K562 (cell line): ENCODE measurements around the gene CALM1. TPM values are rescaled to one million over a fixed set of nuclear protein-coding genes. Genes with fewer than 3 reads are reported as not detected.

ENCODE experiments used
- BCL6 ChIP-seq: fragments of 250-450 bp; sonication (Bioruptor Pico); IDR thresholded peaks from 2 replicates; pipeline ENCODE4 v1.4.0; 2020
- E2F1 ChIP-seq: sonication (generic); formaldehyde crosslinking; IDR thresholded peaks from 2 replicates; pipeline ENCODE4 v1.8.1; 2023; ENCODE audit warnings: mild to moderate bottlenecking, missing genetic modification reagents, moderate library complexity
- ELK1 ChIP-seq: sonication (generic); formaldehyde crosslinking; IDR thresholded peaks from 2 replicates; pipeline ENCODE4 v1.8.1; 2022; ENCODE audit warnings: missing genetic modification reagents
- FOXA3 ChIP-seq, 2 experiments: fragments of 450-650 bp in 1 of 2; sonication (generic) in 1 of 2; formaldehyde crosslinking; IDR thresholded peaks in 1 of 2; conservative IDR thresholded peaks in 1 of 2; 2 replicates each; pipeline versions ENCODE4 v1.4.0 to v1.8.0; 2020 to 2022; ENCODE audit warnings: mild to moderate bottlenecking in 2 of 2, missing genetic modification reagents in 1 of 2
- FOXK1 ChIP-seq: sonication (generic); formaldehyde crosslinking; IDR thresholded peaks from 2 replicates; pipeline ENCODE4 v1.8.0; 2022; ENCODE audit warnings: missing genetic modification reagents, mild to moderate bottlenecking, borderline replicate concordance
- GTF3C2 ChIP-seq: IDR thresholded peaks from 3 replicates; pipeline ENCODE4 v1.6.1; 2011; ENCODE audit warnings: borderline replicate concordance, mild to moderate bottlenecking, moderate library complexity; ENCODE audit not compliant: insufficient read length; ENCODE audit errors: extremely low read depth
- KAT2B ChIP-seq: IDR thresholded peaks from one replicate; pipeline ENCODE4 v1.6.1; 2012; ENCODE audit warnings: low read depth, mild to moderate bottlenecking, control low read depth, inconsistent platforms, low read length, moderate library complexity
- L3MBTL2 ChIP-seq: fragments of 450-650 bp; IDR thresholded peaks from 2 replicates; pipeline ENCODE4 v1.6.1; 2016; ENCODE audit warnings: mild to moderate bottlenecking, moderate library complexity
- NR3C1 ChIP-seq: sonication (generic); formaldehyde crosslinking; IDR thresholded peaks from 2 replicates; pipeline ENCODE4 v1.8.1; 2022; ENCODE audit warnings: missing genetic modification reagents
- POLR2H ChIP-seq: IDR thresholded peaks from 2 replicates; pipeline ENCODE4 v1.6.1; 2016; ENCODE audit warnings: missing genetic modification characterization, low read depth, mild to moderate bottlenecking, control low read depth, missing compliant biosample characterization, moderate library complexity
- PREB ChIP-seq: sonication (generic); formaldehyde crosslinking; IDR thresholded peaks from 2 replicates; pipeline ENCODE4 v1.8.1; 2023; ENCODE audit warnings: mild to moderate bottlenecking, missing genetic modification reagents
- SNIP1 ChIP-seq: fragments of 450-650 bp; IDR thresholded peaks from 2 replicates; pipeline ENCODE4 v1.7.1; 2017; ENCODE audit warnings: low read depth, mild to moderate bottlenecking
- SOX6 ChIP-seq: fragments of 450-650 bp; IDR thresholded peaks from 2 replicates; pipeline ENCODE4 v1.6.1; 2014; ENCODE audit warnings: mild to moderate bottlenecking
- TCF7L2 ChIP-seq: fragments of 150-350 bp; IDR thresholded peaks from 2 replicates; pipeline ENCODE4 v1.6.1; 2016; ENCODE audit warnings: low read depth, mild to moderate bottlenecking, low read length, moderate library complexity
- THAP7 ChIP-seq: fragments of 250-450 bp; sonication (Bioruptor Pico); IDR thresholded peaks from 2 replicates; pipeline ENCODE4 v1.5.0; 2021
- THRB ChIP-seq: fragments of 450-650 bp; formaldehyde crosslinking; conservative IDR thresholded peaks from 2 replicates; pipeline ENCODE4 v1.4.0; 2022; ENCODE audit warnings: mild to moderate bottlenecking, missing genetic modification characterization
- XRCC3 ChIP-seq: fragments of 450-650 bp; IDR thresholded peaks from 2 replicates; pipeline ENCODE4 v1.6.1; 2017; ENCODE audit warnings: mild to moderate bottlenecking, moderate library complexity
- ZBTB12 ChIP-seq: fragments of 250-450 bp; sonication (Bioruptor Pico); IDR thresholded peaks from 2 replicates; pipeline ENCODE4 v1.4.0; 2020
- ZNF57 ChIP-seq: fragments of 450-650 bp; formaldehyde crosslinking; IDR thresholded peaks from 2 replicates; pipeline ENCODE4 v1.4.0; 2020; ENCODE audit warnings: mild to moderate bottlenecking, moderate library complexity
- polyA plus RNA-seq, 8 experiments: library from polyadenylated mRNA; depleted of rRNA in 4 of 8; stranded (reverse) in 5 of 8; unstranded in 3 of 8; fragments of >200 nt; fragmentation: Nextera tagmentation in 2 of 8; fragmentation: Illumina TruSeq in 1 of 8; extraction: Ambion mirVana in 2 of 8; extraction: Trizol in 1 of 8; gene quantifications; 2 replicates each; pipeline versions ENCODE4 v1.2.1 to v1.2.3, GENCODE V29; 2011 to 2014; ENCODE audit warnings: inconsistent platforms in 1 of 8, missing spikeins in 1 of 8
- total RNA-seq, 7 experiments: library from RNA; depleted of rRNA in 6 of 7; stranded (reverse); fragments of >200 nt in 6 of 7; fragmentation: Illumina TruSeq in 2 of 7; extraction: Trizol in 2 of 7; gene quantifications; 2 replicates each; pipeline versions ENCODE4 v1.2.1 to v1.2.3, GENCODE V29; 2011 to 2021; ENCODE audit warnings: low replicate concordance in 1 of 7

CALM1 gene
- total and polyA plus RNA-seq, 9 of the 15 experiments (the other 6 are each of a cell fraction or from before 2014, with no cell fraction given): 48.0 to 269 (median 158) TPM

- TF ChIP-seq ZBTB12 (peak; percentile 85), ELK1 (CRISPR knock-in tag) (no peak), BCL6 (no peak), PREB (CRISPR knock-in tag) (no peak), FOXA3 (CRISPR knock-in tag; conservative IDR thresholded peaks at IDR 0.05 in 1 of 2, IDR thresholded peaks at IDR 0.05 in 1 of 2) (no peak), KAT2B (no peak), THAP7 (CRISPR knock-in tag) (no peak), POLR2H (tag) (peak; percentile 90), E2F1 (peak; percentile 85), SOX6 (peak; percentile 52), SNIP1 (no peak), FOXK1 (peak; percentile 51; the same call in 1 of the 2 replicates), L3MBTL2 (peak; percentile 93), NR3C1 (no peak), ZNF57 (no peak), THRB (CRISPR knock-in tag) (no peak), TCF7L2 (no peak), XRCC3 (no peak), GTF3C2 (no peak)
Observed at GRCh38 chr14:90383126-90383730, 13.6 kb upstream of the CALM1 start (continued).
